HCT116 (cell line): ENCODE results near the gene THADA. TPM values are rescaled to one million over a fixed set of nuclear protein-coding genes. Genes with fewer than 3 reads are reported as not detected.

ENCODE experiments used
- ATAC-seq: fragments of 200-7000 bp; cut with Tn5 transposase; 2 replicates; pipeline ENCODE4 v1.9.1; 2020; ENCODE audit warnings: mild to moderate bottlenecking, moderate library complexity
- BruUV-seq: library from RNA; stranded (reverse); fragments of 400-500 nt; replicated peaks from 2 replicates; lab custom pipeline; 2021; lab: Mats Ljungman, UMichigan
- CTCF ChIA-PET: fragments of 300-600 bp; sonication (Branson Sonifier 250); formaldehyde crosslinking; loops from one replicate; lab custom pipeline; 2021; ENCODE audit warnings: antibody characterized with exemption; lab: Charles Lee
- POLR2A ChIA-PET: fragments of 300-600, 350-600 bp; sonication (Branson Sonifier 250); formaldehyde crosslinking; loops from one replicate; lab custom pipeline; 2021; ENCODE audit warnings: antibody characterized with exemption; lab: Charles Lee
- RAD21 ChIA-PET, 2 experiments: fragments of 300-600 bp; sonication (Branson Sonifier 250); formaldehyde crosslinking; loops; one replicate each; lab custom pipeline; 2023; ENCODE audit warnings: low total read pairs in 2 of 2; ENCODE audit not compliant: uncharacterized antibody in 2 of 2, unreplicated experiment in 2 of 2, low non-redundant PET in 1 of 2; lab: Charles Lee
- DNase-seq: peaks from one replicate; pipeline ENCODE4 v3.0.0-alpha.2; 2010; ENCODE audit warnings: low read depth, low spot score
- H2AFZ ChIP-seq: fragments of 200-600 bp; shearing (Covaris generic), sonication (generic); 2 replicates; pipeline ENCODE4 v1.6.1; 2017; ENCODE audit warnings: low read depth, mixed run types, mixed read lengths, antibody characterized with exemption, low read length; ENCODE audit not compliant: poor library complexity, severe bottlenecking
- H3K27ac ChIP-seq: 2 replicates; pipeline ENCODE4 v1.5.1; 2012; ENCODE audit warnings: low read depth, low read length
- H3K27me3 ChIP-seq: fragments of 200-600 bp; sonication (generic); 2 replicates; pipeline ENCODE4 v1.6.1; 2016; ENCODE audit warnings: mixed run types, low read length, mixed read lengths; ENCODE audit not compliant: insufficient read depth
- H3K36me3 ChIP-seq, 2 experiments: fragments of 200-500 bp in 1 of 2; fragments of 200-600 bp in 1 of 2; sonication (Bioruptor generic) in 1 of 2; sonication (generic) in 1 of 2; 2 replicates each; pipeline versions ENCODE4 v1.5.1 to v1.6.1; 2014 to 2016; ENCODE audit warnings: low read length in 2 of 2, inconsistent platforms in 1 of 2, mixed read lengths in 1 of 2, mixed run types in 1 of 2; ENCODE audit not compliant: insufficient read depth in 2 of 2, control insufficient read depth in 1 of 2
- H3K4me1 ChIP-seq, 2 experiments: fragments of 200-600 bp in 1 of 2; sonication (generic) in 1 of 2; 2 replicates each; pipeline versions ENCODE4 v1.5.1 to v1.6.1; 2012 to 2017; ENCODE audit warnings: low read length in 2 of 2, inconsistent platforms in 1 of 2, mild to moderate bottlenecking in 1 of 2, mixed read lengths in 1 of 2, mixed run types in 1 of 2, moderate library complexity in 1 of 2; ENCODE audit not compliant: insufficient read depth in 2 of 2, control insufficient read depth in 1 of 2
- H3K4me2 ChIP-seq: fragments of 200-600 bp; sonication (generic); 2 replicates; pipeline ENCODE4 v1.6.1; 2017; ENCODE audit warnings: mixed run types, low read length, mixed read lengths
- H3K4me3 ChIP-seq, 2 experiments: fragments of 200-600 bp in 1 of 2; sonication (generic) in 1 of 2; replicated peaks in 1 of 2; 2 replicates each; pipeline ENCODE4 v1.5.1; 2011 to 2016; ENCODE audit warnings: low read length in 2 of 2, control low read depth in 1 of 2, low read depth in 1 of 2, mild to moderate bottlenecking in 1 of 2, mixed read lengths in 1 of 2, mixed run types in 1 of 2
- H3K79me2 ChIP-seq: fragments of 200-600 bp; sonication (generic); 2 replicates; pipeline ENCODE4 v1.6.1; 2017; ENCODE audit warnings: mild to moderate bottlenecking, mixed run types, low read length, moderate library complexity, mixed read lengths; ENCODE audit not compliant: insufficient read depth
- H3K9ac ChIP-seq: fragments of 200-600 bp; sonication (generic); 2 replicates; pipeline ENCODE4 v1.6.1; 2016; ENCODE audit warnings: low read length, mixed read lengths
- H3K9me2 ChIP-seq: fragments of 200-600 bp; sonication (generic), shearing (Covaris generic); 2 replicates; pipeline ENCODE4 v1.6.1; 2017; ENCODE audit warnings: mixed run types, mild to moderate bottlenecking, moderate library complexity; ENCODE audit not compliant: insufficient read depth
- H3K9me3 ChIP-seq, 2 experiments: fragments of 200-500 bp in 1 of 2; fragments of 200-600 bp in 1 of 2; sonication (Bioruptor generic) in 1 of 2; sonication (generic) in 1 of 2; 2 replicates each; pipeline ENCODE4 v1.6.1; 2014 to 2017; ENCODE audit warnings: low read length in 2 of 2, mixed read lengths in 2 of 2, inconsistent platforms in 1 of 2, low read depth in 1 of 2, mild to moderate bottlenecking in 1 of 2, mixed run types in 1 of 2, moderate library complexity in 1 of 2; ENCODE audit not compliant: control insufficient read depth in 1 of 2, insufficient read depth in 1 of 2
- H4K20me1 ChIP-seq: fragments of 200-600 bp; sonication (generic), shearing (Covaris generic); 2 replicates; pipeline ENCODE4 v1.6.1; 2017; ENCODE audit warnings: mixed run types, mild to moderate bottlenecking, moderate library complexity; ENCODE audit not compliant: insufficient read depth
- ATF3 ChIP-seq: IDR thresholded peaks from 2 replicates; pipeline ENCODE4 v1.6.1; 2012
- CBX3 ChIP-seq: IDR thresholded peaks from 2 replicates; pipeline ENCODE4 v1.6.1; 2012; ENCODE audit warnings: low read depth
- CTCF ChIP-seq, 3 experiments: fragments of 200-600 bp in 1 of 3; sonication (generic) in 1 of 3; IDR thresholded peaks in 2 of 3; conservative IDR thresholded peaks in 1 of 3; 2 replicates each; pipeline ENCODE4 v1.5.1; 2012 to 2017; ENCODE audit warnings: low read depth in 2 of 3, low read length in 2 of 3, antibody characterized with exemption in 1 of 3, borderline replicate concordance in 1 of 3, control low read depth in 1 of 3, mild to moderate bottlenecking in 1 of 3, mixed read lengths in 1 of 3, mixed run types in 1 of 3, moderate library complexity in 1 of 3; ENCODE audit not compliant: insufficient read depth in 1 of 3
- ELF1 ChIP-seq: IDR thresholded peaks from 2 replicates; pipeline ENCODE4 v1.6.1; 2012; ENCODE audit warnings: low read depth, borderline replicate concordance
- JUND ChIP-seq: IDR thresholded peaks from 2 replicates; pipeline ENCODE4 v1.6.1; 2012
- POLR2AphosphoS5 ChIP-seq: IDR thresholded peaks from 2 replicates; pipeline ENCODE4 v1.6.1; 2011; ENCODE audit warnings: mild to moderate bottlenecking, low read depth, low read length, moderate library complexity
- RAD21 ChIP-seq: IDR thresholded peaks from 2 replicates; pipeline ENCODE4 v1.6.1; 2012; ENCODE audit warnings: low read depth, mild to moderate bottlenecking
- SIN3A ChIP-seq: IDR thresholded peaks from 2 replicates; pipeline ENCODE4 v1.6.1; 2012; ENCODE audit warnings: low read depth
- SP1 ChIP-seq: IDR thresholded peaks from 2 replicates; pipeline ENCODE4 v1.6.1; 2012; ENCODE audit warnings: low read depth
- SRF ChIP-seq: IDR thresholded peaks from 2 replicates; pipeline ENCODE4 v1.6.1; 2012; ENCODE audit warnings: low read depth
- ZBTB33 ChIP-seq: IDR thresholded peaks from 2 replicates; pipeline ENCODE4 v1.6.1; 2011; ENCODE audit warnings: mild to moderate bottlenecking, low read length, moderate library complexity; ENCODE audit not compliant: insufficient replicate concordance; ENCODE audit errors: extremely low read depth
- intact Hi-C: fragments of 100-400 bp; cut with micrococcal nuclease; formaldehyde crosslinking; loops from 2 replicates; pipeline ENCODE4 v1.10.0; 2022
- total RNA-seq: library from RNA; stranded (reverse); gene quantifications from one replicate; pipeline ENCODE4 v1.2.1, GENCODE V29; 2021; ENCODE audit not compliant: unreplicated experiment

THADA gene
- total RNA-seq, 1 experiment from 2014 or later = 30.7 TPM

GRCh38 chr2:43222475-43223309 is 373.1 kb downstream of the THADA start:
- no peak for DNase-seq
- TSS peak; percentile 55 for BruUV-seq
- H3K27me3 ChIP-seq = no peaks in the 10 kb centered on the region
- peak overlapping the region; percentile 90; the same call in 1 of the 2 replicates for H3K27ac ChIP-seq
- H4K20me1 ChIP-seq = no peaks in the 10 kb centered on the region
- peaks cover 48% of the 10 kb centered on the region for H3K79me2 ChIP-seq
- ChIA-PET POLR2A (interaction anchor here (0.8 to 1.6 kb wide), 5 partner anchors 9 to 65 kb away, joined by 3 to 5 read pairs (median 4); no protein-coding TSS in a partner anchor), RAD21 (interaction anchor here in 1 of 2 experiments (0.6 kb wide), 1 partner anchor 117 kb away, joined by 3 read pairs; no protein-coding TSS in a partner anchor)
- H3K4me1 ChIP-seq = peaks cover 45 to 73% of the 10 kb centered on the region in 2 experiments
- no peak overlapping the region for H2AFZ ChIP-seq
- H3K9me3 ChIP-seq = no peaks in the 10 kb centered on the region
- no peak overlapping the region for H3K9ac ChIP-seq
- H3K4me2 ChIP-seq = peak overlapping the region; percentile 91
- TF ChIP-seq CBX3 (no peak), SIN3A (no peak), CTCF (IDR thresholded peaks at IDR 0.05 in 2 of 3, conservative IDR thresholded peaks at IDR 0.05 in 1 of 3; ENCODE audit: borderline replicate concordance in 1 of 3, insufficient read depth in 1 of 3, low read depth in 2 of 3, low read length in 2 of 3) (no peak), ATF3 (no peak), ELF1 (no peak), POLR2AphosphoS5 (no peak), ZBTB33 (no peak), JUND (no peak), SRF (no peak), SP1 (no peak), RAD21 (no peak)
- TF ChIP-seq, all 23 proteins: peak for 0
- H3K9me2 ChIP-seq = no peaks in the 10 kb centered on the region
- H3K4me3 ChIP-seq = no peak overlapping the region
- H3K36me3 ChIP-seq = peaks cover 10 to 12% of the 10 kb centered on the region in 2 experiments; a peak in 3 of 4 replicates
- intact Hi-C loops = no loop called here
- CTCF ChIA-PET = interaction anchor here (0.9 to 3.1 kb wide), 8 partner anchors 23 to 364 kb away, joined by 3 to 15 read pairs (median 3); no protein-coding TSS in a partner anchor
- no peak for ATAC-seq
